HL-60 (cell line): ENCODE measurements around the gene PAOX.

ENCODE experiments used
- DNase-seq, 2 experiments: peaks; one replicate each; pipeline ENCODE4 v3.0.0-alpha.2; 2010 to 2020; ENCODE audit warnings: low read depth in 1 of 2, low spot score in 1 of 2
- H3K27ac ChIP-seq: fragments of 250-450 bp; sonication (Bioruptor Pico); replicated peaks from 2 replicates; pipeline ENCODE4 v1.5.1; 2020; ENCODE audit warnings: mild to moderate bottlenecking, moderate library complexity
- H3K27me3 ChIP-seq: fragments of 250-450 bp; sonication (Bioruptor Pico); 2 replicates; pipeline ENCODE4 v1.5.1; 2021; ENCODE audit warnings: mild to moderate bottlenecking, moderate library complexity; ENCODE audit not compliant: insufficient read depth, poor library complexity, severe bottlenecking
- H3K4me3 ChIP-seq: replicated peaks from 2 replicates; pipeline ENCODE4 v1.5.1; 2011; ENCODE audit warnings: mild to moderate bottlenecking, control low read depth, low read length; ENCODE audit not compliant: insufficient read depth
- CTCF ChIP-seq: IDR thresholded peaks from one replicate; pipeline ENCODE4 v1.5.1; 2011; ENCODE audit warnings: low read length, control low read depth, inconsistent platforms; ENCODE audit not compliant: insufficient read depth
- GABPA ChIP-seq: IDR thresholded peaks from 2 replicates; pipeline ENCODE4 v1.6.1; 2012; ENCODE audit warnings: low read depth
- POLR2AphosphoS5 ChIP-seq: IDR thresholded peaks from 2 replicates; pipeline ENCODE4 v1.6.1; 2012; ENCODE audit warnings: low read depth
- REST ChIP-seq: IDR thresholded peaks from 2 replicates; pipeline ENCODE4 v1.6.1; 2012; ENCODE audit warnings: low read depth; ENCODE audit not compliant: insufficient replicate concordance
- SPI1 ChIP-seq: IDR thresholded peaks from 2 replicates; pipeline ENCODE4 v1.6.1; 2012; ENCODE audit warnings: low read depth, mild to moderate bottlenecking, borderline replicate concordance

The PAOX gene

GRCh38 chr10:133370030-133370786 is 8.9 kb upstream of the PAOX start:
- Histone ChIP-seq H3K4me3 (no peak overlapping the region), H3K27ac (no peak overlapping the region), H3K27me3 (no peaks in the 10 kb centered on the region)
- no peak for TF ChIP-seq REST
- no peak for TF ChIP-seq SPI1
- TF ChIP-seq GABPA: no peak
- no peak; the same call in 1 of the 2 replicates for TF ChIP-seq POLR2AphosphoS5
- TF ChIP-seq CTCF: no peak
- DNase-seq: no peak

GRCh38 chr10:133372507-133372906 is 6.6 kb upstream of the PAOX start:
- Histone ChIP-seq H3K27ac (no peak overlapping the region; the same call in 1 of the 2 replicates), H3K4me3 (peak overlapping the region; percentile 96), H3K27me3 (no peaks in the 10 kb centered on the region)
- DNase-seq: no peak
- TF ChIP-seq REST (no peak), SPI1 (no peak), POLR2AphosphoS5 (no peak), CTCF (no peak), GABPA (no peak)

GRCh38 chr10:133373174-133374090 is 5.6 kb upstream of the PAOX start, which contains the start of gene ECHS1:
Gene ECHS1 (minus strand): TSS chr10:133373354. CDS start chr10:133373333, 21 bp downstream.
- DNase-seq: peak; percentile 86 to 93

More at GRCh38 chr10:133373174-133374090, 5.6 kb upstream of the PAOX start, which contains the start of gene ECHS1:
- Histone ChIP-seq H3K27ac (peak within 1 kb of the TSS; percentile 69), H3K4me3 (peak within 1 kb of the TSS; percentile 96), H3K27me3 (no peaks in the 10 kb centered on the region)
- TF ChIP-seq REST: peak; percentile 27
- peak; percentile 58; the same call in 1 of the 2 replicates for TF ChIP-seq POLR2AphosphoS5
- TF ChIP-seq SPI1: no peak
